ENCODE measurements around the gene TUT1.

TUT1 gene

DNA sequence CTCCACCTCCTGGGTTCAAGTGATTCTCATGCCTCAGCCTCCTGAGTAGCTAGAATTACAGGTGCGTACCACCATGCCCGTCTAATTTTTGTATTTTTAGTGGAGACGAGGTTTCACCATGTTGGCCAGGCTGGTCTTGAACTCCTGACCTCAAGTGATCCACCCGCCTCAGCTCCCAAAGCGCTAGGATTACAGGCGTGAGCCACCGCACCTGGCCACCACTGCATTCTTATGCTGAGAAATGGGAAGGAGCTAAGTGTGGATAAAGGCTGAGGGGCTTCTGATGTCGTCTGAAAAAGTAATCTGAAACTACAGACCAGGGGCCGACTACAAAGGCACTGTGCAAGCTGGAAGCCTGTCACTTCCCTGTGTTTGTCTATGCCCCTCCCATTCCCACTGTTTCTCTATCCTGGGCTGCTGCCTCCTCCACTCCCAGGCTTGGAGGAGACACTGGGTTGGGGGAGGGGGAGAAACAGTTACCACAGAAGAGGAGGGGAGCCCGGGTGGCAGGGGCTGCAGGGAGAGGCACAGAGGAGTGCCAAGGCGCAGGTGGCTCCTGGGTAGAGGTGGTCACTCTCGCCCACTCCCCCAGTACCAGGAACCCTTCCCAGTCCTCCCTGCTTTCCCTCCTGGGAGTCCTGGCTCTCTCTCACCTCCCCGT is 13.3 kb upstream of the TUT1 start:
- no peak overlapping the region for H3K4me3 ChIP-seq (ENCODE audit: low read depth, low read length)
- TF ChIP-seq, protein P1, sequence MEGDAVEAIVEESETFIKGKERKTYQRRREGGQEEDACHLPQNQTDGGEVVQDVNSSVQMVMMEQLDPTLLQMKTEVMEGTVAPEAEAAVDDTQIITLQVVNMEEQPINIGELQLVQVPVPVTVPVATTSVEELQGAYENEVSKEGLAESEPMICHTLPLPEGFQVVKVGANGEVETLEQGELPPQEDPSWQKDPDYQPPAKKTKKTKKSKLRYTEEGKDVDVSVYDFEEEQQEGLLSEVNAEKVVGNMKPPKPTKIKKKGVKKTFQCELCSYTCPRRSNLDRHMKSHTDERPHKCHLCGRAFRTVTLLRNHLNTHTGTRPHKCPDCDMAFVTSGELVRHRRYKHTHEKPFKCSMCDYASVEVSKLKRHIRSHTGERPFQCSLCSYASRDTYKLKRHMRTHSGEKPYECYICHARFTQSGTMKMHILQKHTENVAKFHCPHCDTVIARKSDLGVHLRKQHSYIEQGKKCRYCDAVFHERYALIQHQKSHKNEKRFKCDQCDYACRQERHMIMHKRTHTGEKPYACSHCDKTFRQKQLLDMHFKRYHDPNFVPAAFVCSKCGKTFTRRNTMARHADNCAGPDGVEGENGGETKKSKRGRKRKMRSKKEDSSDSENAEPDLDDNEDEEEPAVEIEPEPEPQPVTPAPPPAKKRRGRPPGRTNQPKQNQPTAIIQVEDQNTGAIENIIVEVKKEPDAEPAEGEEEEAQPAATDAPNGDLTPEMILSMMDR (IDR thresholded peaks at IDR 0.05; ENCODE audit: low read depth, low read length, missing control alignments): no peak
- no peak for DNase-seq (ENCODE audit: low read depth)

- H3K4me3 ChIP-seq (ENCODE audit: low read depth, low read length): no peak overlapping the region
- no peak for DNase-seq (ENCODE audit: low read depth)
- TF ChIP-seq, protein P1 (IDR thresholded peaks at IDR 0.05; ENCODE audit: low read depth, low read length, missing control alignments): no peak
Measured at GRCh38 chr11:62603776-62604299, 12.5 kb upstream of the TUT1 start.

DNA sequence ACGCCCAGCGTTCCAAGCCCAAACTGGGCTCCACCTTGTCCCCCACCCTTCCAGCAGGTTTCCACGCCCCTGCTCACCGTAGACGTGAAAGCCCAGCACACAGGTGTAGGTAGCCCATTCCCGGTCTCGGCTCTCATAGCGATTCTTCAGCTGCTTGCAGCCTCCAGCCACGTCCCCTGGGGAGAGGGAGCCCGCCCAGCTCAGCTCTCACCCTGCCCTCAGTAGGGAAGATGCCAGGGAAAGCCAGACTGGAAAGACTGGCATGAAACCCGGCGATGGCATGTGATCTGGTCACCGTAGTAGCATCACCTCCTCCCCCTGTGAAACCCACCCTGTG is 11.7 kb upstream of the TUT1 start:
- H3K4me3 ChIP-seq (ENCODE audit: low read depth, low read length): no peak overlapping the region
- no peak for DNase-seq (ENCODE audit: low read depth)

DNA sequence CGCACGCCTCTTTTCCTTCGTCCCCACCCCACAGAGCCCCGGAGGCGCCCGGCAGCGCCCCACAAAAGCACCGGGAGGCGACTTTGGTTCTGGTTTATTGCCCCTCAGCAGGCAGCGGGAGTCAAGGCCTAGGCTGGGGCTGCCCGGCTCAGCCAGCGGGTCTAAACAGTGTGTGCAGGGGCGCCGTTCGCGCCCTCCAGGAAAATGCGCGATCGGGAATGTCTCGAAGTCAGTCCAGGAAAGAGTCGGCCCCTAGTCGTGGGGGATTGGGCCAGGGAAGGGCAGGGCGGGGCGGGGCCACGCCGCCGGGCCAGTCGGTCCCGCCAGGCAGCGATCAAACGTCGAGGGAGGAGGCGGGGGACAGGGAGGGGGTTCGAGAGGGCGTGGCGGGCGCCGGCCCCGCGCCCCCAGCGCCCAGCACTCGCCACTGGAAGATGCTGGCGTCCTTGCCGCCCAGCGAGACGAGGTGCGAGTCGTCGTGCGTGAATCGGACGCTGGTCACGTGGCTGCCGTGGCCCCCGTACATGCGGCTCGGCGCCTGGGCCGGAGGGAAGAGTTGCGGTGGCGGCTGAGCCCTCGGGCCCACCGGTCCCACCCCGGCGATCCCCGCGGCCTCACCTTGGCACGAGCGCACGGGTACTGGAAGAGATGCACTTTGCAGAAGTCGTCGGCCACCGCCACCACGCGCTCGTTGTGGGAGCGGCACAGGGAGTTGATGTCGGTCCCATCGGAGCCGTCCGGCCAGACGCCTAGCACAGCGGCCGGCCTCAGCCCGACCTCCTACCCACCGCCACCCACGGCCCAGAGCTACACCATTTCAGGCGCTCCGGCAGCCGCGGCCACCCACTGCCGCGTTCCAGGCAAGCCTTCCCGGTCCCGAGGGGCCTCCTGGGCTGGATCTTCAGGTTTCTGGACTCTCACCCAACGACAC is 11.1 kb upstream of the TUT1 start:
- H3K4me3 ChIP-seq (ENCODE audit: low read depth, low read length): peak overlapping the region; percentile 57
- TF ChIP-seq, protein P1 (IDR thresholded peaks at IDR 0.05; ENCODE audit: low read depth, low read length, missing control alignments): no peak
- DNase-seq (ENCODE audit: low read depth): no peak

More for the DNA sequence above, 11.7 kb upstream of the TUT1 start:
- TF ChIP-seq, protein P1 (IDR thresholded peaks at IDR 0.05; ENCODE audit: low read depth, low read length, missing control alignments): no peak

- TF ChIP-seq, protein P1 (IDR thresholded peaks at IDR 0.05; ENCODE audit: low read depth, low read length, missing control alignments): no peak
- H3K4me3 ChIP-seq (ENCODE audit: low read depth, low read length): peak within 1 kb of the TSS; percentile 95
- DNase-seq (ENCODE audit: low read depth): peak; percentile 97
Measured at GRCh38 chr11:62601372-62602140, 10.2 kb upstream of the TUT1 start, which contains the start of gene MTA2. Gene MTA2 (minus strand): TSS chr11:62601865. CDS start chr11:62601450, 415 bp downstream.

GRCh38 chr11:62601122-62601371 is 9.7 kb upstream of the TUT1 start:
- DNase-seq (ENCODE audit: low read depth): no peak
- peak overlapping the region; percentile 95 for H3K4me3 ChIP-seq (ENCODE audit: low read depth, low read length)
- TF ChIP-seq, protein P1 (IDR thresholded peaks at IDR 0.05; ENCODE audit: low read depth, low read length, missing control alignments): no peak

All from GM12864 (cell line).